Loucy (cell line): ENCODE measurements around the gene FAF1.

Experiments
- H2AFZ ChIP-seq: fragments of 200-600 bp; sonication (generic); 2 replicates; pipeline ENCODE4 v1.6.0; 2016; ENCODE audit warnings: antibody characterized with exemption, mild to moderate bottlenecking, low read length, moderate library complexity
- H3F3A ChIP-seq: fragments of 200-600 bp; 2 replicates; pipeline ENCODE4 v1.6.0; 2016; ENCODE audit warnings: antibody characterized with exemption, low read depth, mild to moderate bottlenecking
- H3K27me3 ChIP-seq: fragments of 200-600 bp; sonication (generic); 2 replicates; pipeline ENCODE4 v1.6.1; 2014; ENCODE audit warnings: low read length, mild to moderate bottlenecking; ENCODE audit not compliant: insufficient read depth, poor library complexity, severe bottlenecking
- H3K36me3 ChIP-seq: fragments of 200-600 bp; sonication (generic); 2 replicates; pipeline ENCODE4 v1.6.1; 2016; ENCODE audit warnings: low read length; ENCODE audit not compliant: insufficient read depth
- H3K4me1 ChIP-seq: fragments of 200-600 bp; sonication (generic); 2 replicates; pipeline ENCODE4 v1.5.1; 2014; ENCODE audit warnings: low read length, mild to moderate bottlenecking; ENCODE audit not compliant: insufficient read depth, poor library complexity, severe bottlenecking
- H3K4me2 ChIP-seq: fragments of 200-600 bp; sonication (generic); 2 replicates; pipeline ENCODE4 v1.6.0; 2014; ENCODE audit warnings: antibody characterized with exemption, low read length, low read depth, mild to moderate bottlenecking; ENCODE audit not compliant: poor library complexity, severe bottlenecking
- H3K4me3 ChIP-seq: fragments of 200-600 bp; sonication (generic); 2 replicates; pipeline ENCODE4 v1.5.1; 2014; ENCODE audit warnings: low read length, mild to moderate bottlenecking, mixed read lengths; ENCODE audit not compliant: poor library complexity, severe bottlenecking
- H3K79me2 ChIP-seq: fragments of 200-600 bp; sonication (generic); 2 replicates; pipeline ENCODE4 v1.6.1; 2014; ENCODE audit warnings: low read length; ENCODE audit not compliant: insufficient read depth
- H3K9ac ChIP-seq: fragments of 200-600 bp; sonication (generic); 2 replicates; pipeline ENCODE4 v1.6.0; 2014; ENCODE audit warnings: mild to moderate bottlenecking, low read depth, low read length, moderate library complexity; ENCODE audit not compliant: poor library complexity, severe bottlenecking
- H3K9me2 ChIP-seq: fragments of 200-600 bp; sonication (generic); replicated peaks from 2 replicates; pipeline ENCODE4 v1.6.1; 2016; ENCODE audit warnings: low read depth, low read length, mixed read lengths
- H3K9me3 ChIP-seq: fragments of 200-600 bp; sonication (generic); 2 replicates; pipeline ENCODE4 v1.6.1; 2014; ENCODE audit warnings: mild to moderate bottlenecking, antibody characterized with exemption, low read length, low read depth; ENCODE audit not compliant: insufficient read depth
- H4K20me1 ChIP-seq: fragments of 200-600 bp; sonication (generic); 2 replicates; pipeline ENCODE4 v1.6.0; 2014; ENCODE audit warnings: antibody characterized with exemption, low read length, mild to moderate bottlenecking; ENCODE audit not compliant: insufficient read depth, poor library complexity, severe bottlenecking
- CTCF ChIP-seq: fragments of 200-600 bp; sonication (generic); conservative IDR thresholded peaks from 2 replicates; pipeline ENCODE4 v1.5.1; 2014; ENCODE audit warnings: mild to moderate bottlenecking, antibody characterized with exemption, low read length
- EZH2phosphoT487 ChIP-seq: fragments of 200-600 bp; IDR thresholded peaks from 2 replicates; pipeline ENCODE4 v1.6.1; 2018; ENCODE audit warnings: antibody characterized with exemption, mild to moderate bottlenecking, moderate library complexity, borderline replicate concordance

The FAF1 gene

DNA sequence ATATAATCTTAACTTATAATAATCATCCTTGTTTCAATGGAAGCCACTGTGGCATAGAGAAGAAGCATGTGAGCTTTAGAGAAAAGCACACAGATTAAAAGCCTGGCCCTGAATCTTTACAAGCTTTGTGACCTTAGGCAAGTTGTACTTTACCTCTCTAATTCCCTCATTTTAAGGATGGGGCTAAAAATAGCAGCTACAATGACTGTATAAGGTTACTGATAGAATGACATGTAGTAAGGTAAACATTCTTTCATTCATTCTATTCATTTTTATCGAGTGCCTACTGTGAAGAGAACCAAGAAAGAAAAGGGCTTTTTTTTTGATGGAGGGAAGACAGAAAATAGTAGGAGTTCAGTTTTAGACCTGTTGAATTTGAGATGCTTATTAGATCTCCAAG is 35.6 kb upstream of the FAF1 start:
- no peaks in the 10 kb centered on the region for H3K36me3 ChIP-seq
- H3F3A ChIP-seq, result peaks cover 3% of the 10 kb centered on the region; the same call in 1 of the 2 replicates
- no peak overlapping the region for H3K4me2 ChIP-seq
- no peaks in the 10 kb centered on the region for H4K20me1 ChIP-seq
- no peak overlapping the region for H3K9ac ChIP-seq
- peaks cover 7% of the 10 kb centered on the region for H3K4me1 ChIP-seq
- H3K9me2 ChIP-seq, result no peaks in the 10 kb centered on the region
- H3K27me3 ChIP-seq, result no peaks in the 10 kb centered on the region
- no peaks in the 10 kb centered on the region for H3K9me3 ChIP-seq
- no peak overlapping the region for H2AFZ ChIP-seq
- H3K4me3 ChIP-seq, result no peak overlapping the region
- TF ChIP-seq CTCF (no peak), EZH2phosphoT487 (no peak)
- H3K79me2 ChIP-seq, result peaks cover 46% of the 10 kb centered on the region

GRCh38 chr1:50994997-50995396 is 34.9 kb upstream of the FAF1 start:
- Histone ChIP-seq H3K4me1 (peaks cover 1% of the 10 kb centered on the region), H3K79me2 (peaks cover 50% of the 10 kb centered on the region), H3K9me2 (no peaks in the 10 kb centered on the region), H3K9me3 (no peaks in the 10 kb centered on the region), H3K4me2 (no peak overlapping the region), H4K20me1 (no peaks in the 10 kb centered on the region), H2AFZ (no peak overlapping the region), H3K4me3 (no peak overlapping the region), H3K27me3 (no peaks in the 10 kb centered on the region), H3K36me3 (no peaks in the 10 kb centered on the region), H3F3A (no peaks in the 10 kb centered on the region), H3K9ac (no peak overlapping the region)
- TF ChIP-seq EZH2phosphoT487 (no peak), CTCF (no peak)

GRCh38 chr1:50993645-50994044 is 33.6 kb upstream of the FAF1 start:
- H3K36me3 ChIP-seq, result no peaks in the 10 kb centered on the region
- no peaks in the 10 kb centered on the region for H3F3A ChIP-seq
- peaks cover 2% of the 10 kb centered on the region for H3K4me1 ChIP-seq
- peaks cover 63% of the 10 kb centered on the region for H3K79me2 ChIP-seq
- no peaks in the 10 kb centered on the region for H3K9me3 ChIP-seq
- H3K27me3 ChIP-seq, result no peaks in the 10 kb centered on the region
- H4K20me1 ChIP-seq, result no peaks in the 10 kb centered on the region
- H2AFZ ChIP-seq, result no peak overlapping the region
- no peaks in the 10 kb centered on the region for H3K9me2 ChIP-seq
- H3K4me2 ChIP-seq, result no peak overlapping the region
- no peak overlapping the region for H3K9ac ChIP-seq
- TF ChIP-seq EZH2phosphoT487 (no peak), CTCF (no peak)
- no peak overlapping the region for H3K4me3 ChIP-seq
